ENCODE results near the gene AMN1.
"Not testable (repeated sequence)": the region's sequence is repeated elsewhere in the genome, so short reads cannot be mapped to it uniquely, and the experiment has no call there.

AMN1 gene

GRCh38 chr12:31733549-31734432, 5.0 kb upstream of the AMN1 start:
- in situ Hi-C loops (cut with HindIII; ENCODE audit: low sequenced_read_pairs): not testable (repeated sequence)

- in situ Hi-C loops (cut with HindIII; ENCODE audit: low sequenced_read_pairs): no loop called here
These were observed 4.2 kb upstream of the AMN1 start for GRCh38 chr12:31732926-31733548.

- in situ Hi-C loops (cut with HindIII; ENCODE audit: low sequenced_read_pairs): not testable (repeated sequence)
These were observed 2.4 kb upstream of the AMN1 start for GRCh38 chr12:31731203-31731602.

- in situ Hi-C loops (cut with HindIII; ENCODE audit: low sequenced_read_pairs): no loop called here
These were observed 884 bp upstream of the AMN1 start for GRCh38 chr12:31729705-31730104.

GRCh38 chr12:31728289-31728916, 418 bp downstream of the AMN1 start:
- in situ Hi-C loops (cut with HindIII; ENCODE audit: low sequenced_read_pairs): no loop called here

- in situ Hi-C loops (cut with HindIII; ENCODE audit: low sequenced_read_pairs): no loop called here
These were observed 1.6 kb downstream of the AMN1 start for GRCh38 chr12:31727192-31727591.

- in situ Hi-C loops (cut with HindIII; ENCODE audit: low sequenced_read_pairs): no loop called here
These were observed 2.2 kb downstream of the AMN1 start for GRCh38 chr12:31726575-31726974.

- in situ Hi-C loops (cut with HindIII; ENCODE audit: low sequenced_read_pairs): no loop called here
These were observed 4.3 kb downstream of the AMN1 start for GRCh38 chr12:31724557-31724956.

GRCh38 chr12:31722580-31722979, 6.2 kb downstream of the AMN1 start:
- in situ Hi-C loops (cut with HindIII; ENCODE audit: low sequenced_read_pairs): no loop called here

GRCh38 chr12:31718542-31719198, 10.2 kb downstream of the AMN1 start:
- in situ Hi-C loops (cut with HindIII; ENCODE audit: low sequenced_read_pairs): not testable (repeated sequence)

- in situ Hi-C loops (cut with HindIII; ENCODE audit: low sequenced_read_pairs): not testable (repeated sequence)
These were observed 11.8 kb downstream of the AMN1 start for GRCh38 chr12:31716998-31717397.

- in situ Hi-C loops (cut with HindIII; ENCODE audit: low sequenced_read_pairs): no loop called here
These were observed 13.5 kb downstream of the AMN1 start for GRCh38 chr12:31715283-31715825.

- in situ Hi-C loops (cut with HindIII; ENCODE audit: low sequenced_read_pairs): no loop called here
These were observed 14.2 kb downstream of the AMN1 start for GRCh38 chr12:31714406-31715271.

GRCh38 chr12:31712877-31713276, 15.9 kb downstream of the AMN1 start:
- in situ Hi-C loops (cut with HindIII; ENCODE audit: low sequenced_read_pairs): no loop called here

- in situ Hi-C loops (cut with HindIII; ENCODE audit: low sequenced_read_pairs): no loop called here
These were observed 18.6 kb downstream of the AMN1 start for GRCh38 chr12:31710021-31710818.

GRCh38 chr12:31708118-31708517, 20.7 kb downstream of the AMN1 start:
- in situ Hi-C loops (cut with HindIII; ENCODE audit: low sequenced_read_pairs): loop anchor here (10.0 kb wide), 1 partner anchor 367 kb away; no protein-coding TSS in a partner anchor

- in situ Hi-C loops (cut with HindIII; ENCODE audit: low sequenced_read_pairs): loop anchor here (10.0 kb wide), 1 partner anchor 369 kb away; no protein-coding TSS in a partner anchor
These were observed 23.2 kb downstream of the AMN1 start for GRCh38 chr12:31705621-31706020.

GRCh38 chr12:31702047-31702446, 26.8 kb downstream of the AMN1 start:
- in situ Hi-C loops (cut with HindIII; ENCODE audit: low sequenced_read_pairs): loop anchor here (10.0 kb wide), 1 partner anchor 373 kb away; no protein-coding TSS in a partner anchor

GRCh38 chr12:31689921-31690320, 38.9 kb downstream of the AMN1 start:
- in situ Hi-C loops (cut with HindIII; ENCODE audit: low sequenced_read_pairs): not testable (repeated sequence)
